GM23248 (cell line): ENCODE data around the gene TLL2. TPM values are rescaled to one million over a fixed set of nuclear protein-coding genes. Genes with fewer than 3 reads are reported as not detected.

Experiments
- DNase-seq: peaks from one replicate; pipeline ENCODE4 v3.0.0-alpha.2; 2015
- H2AFZ ChIP-seq: fragments of 200-600 bp; sonication (generic); 2 replicates; pipeline ENCODE4 v1.6.1; 2016; ENCODE audit warnings: antibody characterized with exemption
- H3F3A ChIP-seq: fragments of 200-600 bp; sonication (generic); 2 replicates; pipeline ENCODE4 v1.6.1; 2016; ENCODE audit warnings: mild to moderate bottlenecking, antibody characterized with exemption, mixed run types; ENCODE audit not compliant: insufficient read depth
- H3K27ac ChIP-seq: fragments of 200-600 bp; sonication (generic); 2 replicates; pipeline ENCODE4 v1.5.1; 2016; ENCODE audit warnings: mild to moderate bottlenecking
- H3K27me3 ChIP-seq: fragments of 200-600 bp; sonication (generic); replicated peaks from 2 replicates; pipeline ENCODE4 v1.6.1; 2016; ENCODE audit warnings: mild to moderate bottlenecking; ENCODE audit not compliant: insufficient read depth
- H3K36me3 ChIP-seq: fragments of 200-600 bp; sonication (generic); 2 replicates; pipeline ENCODE4 v1.6.1; 2016; ENCODE audit warnings: low read depth, mild to moderate bottlenecking
- H3K4me1 ChIP-seq: fragments of 200-600 bp; sonication (generic); 2 replicates; pipeline ENCODE4 v1.6.1; 2016; ENCODE audit warnings: mild to moderate bottlenecking; ENCODE audit not compliant: insufficient read depth
- H3K4me2 ChIP-seq: fragments of 200-600 bp; sonication (generic); one replicate; pipeline ENCODE4 v1.6.1; 2016; ENCODE audit warnings: mild to moderate bottlenecking; ENCODE audit not compliant: unreplicated experiment
- H3K4me3 ChIP-seq: fragments of 200-600 bp; sonication (generic); 2 replicates; pipeline ENCODE4 v1.5.1; 2016; ENCODE audit warnings: mild to moderate bottlenecking
- H3K79me2 ChIP-seq: fragments of 200-600 bp; sonication (generic); 2 replicates; pipeline ENCODE4 v1.6.1; 2016; ENCODE audit warnings: mild to moderate bottlenecking; ENCODE audit not compliant: insufficient read depth
- H3K9ac ChIP-seq: fragments of 200-600 bp; sonication (generic); 2 replicates; pipeline ENCODE4 v1.6.1; 2016; ENCODE audit warnings: mild to moderate bottlenecking
- H3K9me2 ChIP-seq: fragments of 200-600 bp; sonication (generic); 2 replicates; pipeline ENCODE4 v1.6.1; 2016; ENCODE audit warnings: mixed run types, mild to moderate bottlenecking, moderate library complexity; ENCODE audit not compliant: insufficient read depth
- H3K9me3 ChIP-seq: fragments of 200-600 bp; sonication (generic); one replicate; pipeline ENCODE4 v1.6.1; 2017; ENCODE audit warnings: low read depth
- H4K20me1 ChIP-seq: fragments of 200-600 bp; sonication (generic); 2 replicates; pipeline ENCODE4 v1.6.0; 2016; ENCODE audit not compliant: insufficient read depth
- EZH2 ChIP-seq: fragments of 200-600 bp; sonication (generic); IDR thresholded peaks from 2 replicates; pipeline ENCODE4 v1.6.1; 2018; ENCODE audit warnings: antibody characterized with exemption, mild to moderate bottlenecking; ENCODE audit not compliant: insufficient read depth, poor library complexity, severe bottlenecking
- EZH2phosphoT487 ChIP-seq: fragments of 200-600 bp; sonication (generic); IDR thresholded peaks from 2 replicates; pipeline ENCODE4 v1.6.1; 2018; ENCODE audit warnings: antibody characterized with exemption, moderate library complexity, mild to moderate bottlenecking, low read depth; ENCODE audit not compliant: insufficient read depth
- WGBS, 2 experiments: methylation state at CpG; one replicate each; pipeline ENCODE4 v1.1.6; 2015 to 2017; ENCODE audit warnings: low lambda C conversion rate in 2 of 2, low coverage in 1 of 2; ENCODE audit errors: missing lambda C conversion rate in 2 of 2; 5-methylcytosine and 5-hydroxymethylcytosine counted together
- in situ Hi-C: fragments of 300-500 bp; cut with MboI; formaldehyde crosslinking; loops from 2 replicates; pipeline ENCODE4 v1.15.0; 2020
- polyA plus RNA-seq: library from polyadenylated mRNA; unstranded; fragments of >200 nt; fragmentation: Nextera tagmentation; extraction: Ambion mirVana; gene quantifications from 2 replicates; pipeline ENCODE4 v1.2.1, GENCODE V29; 2016
- total RNA-seq: library from RNA; depleted of rRNA; stranded (reverse); fragments of >200 nt; shearing (Covaris generic); gene quantifications from 2 replicates; pipeline ENCODE4 v1.2.3, GENCODE V29; 2014

The TLL2 gene
- total and polyA plus RNA-seq, 2 experiments from 2014 or later: 0.43 to 0.71 TPM

- Histone ChIP-seq H3K4me2 (peak overlapping the region; percentile 90), H3K4me3 (peak overlapping the region; percentile 68), H3K9ac (0 out of 2 replicates have a peak overlapping the region, but pooled peaks have one; percentile 13), H3K9me3 (no peaks in the 10 kb centered on the region), H2AFZ (peak overlapping the region; percentile 71), H3K4me1 (peaks cover 16% of the 10 kb centered on the region), H3K27ac (no peak overlapping the region), H3K27me3 (no peaks in the 10 kb centered on the region), H3K9me2 (no peaks in the 10 kb centered on the region), H3F3A (peaks cover 36% of the 10 kb centered on the region), H3K36me3 (0 out of 2 replicates have a peak, but pooled peaks cover 5% of the 10 kb centered on the region), H4K20me1 (no peaks in the 10 kb centered on the region), H3K79me2 (no peaks in the 10 kb centered on the region)
- peak; percentile 63 for DNase-seq
- TF ChIP-seq EZH2phosphoT487 (no peak), EZH2 (no peak)
- in situ Hi-C loops: loop anchor here (10.0 kb wide), 1 partner anchor 118 kb away; no protein-coding TSS in a partner anchor
- WGBS, 2 experiments: 10% methylated on average over 46 to 60 of the region's 65 CpGs
Measured at GRCh38 chr10:96512524-96513304, 1.0 kb downstream of the TLL2 start.

GRCh38 chr10:96511044-96511945, 2.4 kb downstream of the TLL2 start:
- Histone ChIP-seq H3K9ac (no peak overlapping the region), H3K4me1 (peaks cover 16% of the 10 kb centered on the region), H3K27ac (no peak overlapping the region), H3K36me3 (no peaks in the 10 kb centered on the region), H3K4me3 (no peak overlapping the region), H4K20me1 (no peaks in the 10 kb centered on the region), H3K27me3 (no peaks in the 10 kb centered on the region), H2AFZ (no peak overlapping the region), H3K4me2 (no peak overlapping the region), H3K79me2 (no peaks in the 10 kb centered on the region), H3K9me3 (no peaks in the 10 kb centered on the region), H3K9me2 (no peaks in the 10 kb centered on the region), H3F3A (peaks cover 23% of the 10 kb centered on the region)
- peak; percentile 49 for DNase-seq
- in situ Hi-C loops: loop anchor here (10.0 kb wide), 1 partner anchor 116 kb away; no protein-coding TSS in a partner anchor
- WGBS, 2 experiments: 32 to 40% methylated on average over 7 of the region's 7 CpGs
- TF ChIP-seq EZH2: no peak
- no peak for TF ChIP-seq EZH2phosphoT487

- Histone ChIP-seq H3K79me2 (no peaks in the 10 kb centered on the region), H4K20me1 (no peaks in the 10 kb centered on the region), H3K9me2 (no peaks in the 10 kb centered on the region), H3K27ac (no peak overlapping the region), H3K4me3 (no peak overlapping the region), H3K9me3 (no peaks in the 10 kb centered on the region), H3K36me3 (no peaks in the 10 kb centered on the region), H3F3A (peaks cover 1% of the 10 kb centered on the region), H3K4me1 (peaks cover 6% of the 10 kb centered on the region), H3K27me3 (no peaks in the 10 kb centered on the region), H3K9ac (no peak overlapping the region), H3K4me2 (no peak overlapping the region), H2AFZ (no peak overlapping the region)
- in situ Hi-C loops: no loop called here
- TF ChIP-seq EZH2phosphoT487: no peak
- TF ChIP-seq EZH2: no peak
- peak; percentile 86 for DNase-seq
- 72 to 73% methylated on average over 3 of the region's 3 CpGs for WGBS, 2 experiments
Measured at GRCh38 chr10:96509017-96509641, 4.6 kb downstream of the TLL2 start.

GRCh38 chr10:96507044-96507443, 6.7 kb downstream of the TLL2 start:
- H3K79me2 ChIP-seq: no peaks in the 10 kb centered on the region
- H3K4me2 ChIP-seq: no peak overlapping the region
- no peak for DNase-seq
- H3K9me2 ChIP-seq: no peaks in the 10 kb centered on the region
- in situ Hi-C loops: no loop called here
- H4K20me1 ChIP-seq: no peaks in the 10 kb centered on the region
- peaks cover 5% of the 10 kb centered on the region for H3K4me1 ChIP-seq
- no peaks in the 10 kb centered on the region for H3K27me3 ChIP-seq
- H3K4me3 ChIP-seq: no peak overlapping the region
- H3K27ac ChIP-seq: no peak overlapping the region
- H3K36me3 ChIP-seq: no peaks in the 10 kb centered on the region
- H2AFZ ChIP-seq: no peak overlapping the region
- H3K9me3 ChIP-seq: no peaks in the 10 kb centered on the region
- TF ChIP-seq EZH2 (no peak), EZH2phosphoT487 (no peak)
- H3F3A ChIP-seq: no peaks in the 10 kb centered on the region
- no peak overlapping the region for H3K9ac ChIP-seq
- WGBS, 2 experiments: 43 to 48% methylated on average over 2 of the region's 2 CpGs
